GM23248 (cell line): Measurements from ENCODE around the gene ATE1. TPM values are rescaled to one million over a fixed set of nuclear protein-coding genes. Genes with fewer than 3 reads are reported as not detected.

Source experiments
- DNase-seq: peaks from one replicate; pipeline ENCODE4 v3.0.0-alpha.2; 2015
- H2AFZ ChIP-seq: fragments of 200-600 bp; sonication (generic); 2 replicates; pipeline ENCODE4 v1.6.1; 2016; ENCODE audit warnings: antibody characterized with exemption
- H3F3A ChIP-seq: fragments of 200-600 bp; sonication (generic); 2 replicates; pipeline ENCODE4 v1.6.1; 2016; ENCODE audit warnings: mild to moderate bottlenecking, antibody characterized with exemption, mixed run types; ENCODE audit not compliant: insufficient read depth
- H3K27ac ChIP-seq: fragments of 200-600 bp; sonication (generic); 2 replicates; pipeline ENCODE4 v1.5.1; 2016; ENCODE audit warnings: mild to moderate bottlenecking
- H3K27me3 ChIP-seq: fragments of 200-600 bp; sonication (generic); replicated peaks from 2 replicates; pipeline ENCODE4 v1.6.1; 2016; ENCODE audit warnings: mild to moderate bottlenecking; ENCODE audit not compliant: insufficient read depth
- H3K36me3 ChIP-seq: fragments of 200-600 bp; sonication (generic); 2 replicates; pipeline ENCODE4 v1.6.1; 2016; ENCODE audit warnings: low read depth, mild to moderate bottlenecking
- H3K4me1 ChIP-seq: fragments of 200-600 bp; sonication (generic); 2 replicates; pipeline ENCODE4 v1.6.1; 2016; ENCODE audit warnings: mild to moderate bottlenecking; ENCODE audit not compliant: insufficient read depth
- H3K4me2 ChIP-seq: fragments of 200-600 bp; sonication (generic); one replicate; pipeline ENCODE4 v1.6.1; 2016; ENCODE audit warnings: mild to moderate bottlenecking; ENCODE audit not compliant: unreplicated experiment
- H3K4me3 ChIP-seq: fragments of 200-600 bp; sonication (generic); 2 replicates; pipeline ENCODE4 v1.5.1; 2016; ENCODE audit warnings: mild to moderate bottlenecking
- H3K79me2 ChIP-seq: fragments of 200-600 bp; sonication (generic); 2 replicates; pipeline ENCODE4 v1.6.1; 2016; ENCODE audit warnings: mild to moderate bottlenecking; ENCODE audit not compliant: insufficient read depth
- H3K9ac ChIP-seq: fragments of 200-600 bp; sonication (generic); 2 replicates; pipeline ENCODE4 v1.6.1; 2016; ENCODE audit warnings: mild to moderate bottlenecking
- H3K9me2 ChIP-seq: fragments of 200-600 bp; sonication (generic); 2 replicates; pipeline ENCODE4 v1.6.1; 2016; ENCODE audit warnings: mixed run types, mild to moderate bottlenecking, moderate library complexity; ENCODE audit not compliant: insufficient read depth
- H3K9me3 ChIP-seq: fragments of 200-600 bp; sonication (generic); one replicate; pipeline ENCODE4 v1.6.1; 2017; ENCODE audit warnings: low read depth
- H4K20me1 ChIP-seq: fragments of 200-600 bp; sonication (generic); 2 replicates; pipeline ENCODE4 v1.6.0; 2016; ENCODE audit not compliant: insufficient read depth
- EZH2 ChIP-seq: fragments of 200-600 bp; sonication (generic); IDR thresholded peaks from 2 replicates; pipeline ENCODE4 v1.6.1; 2018; ENCODE audit warnings: antibody characterized with exemption, mild to moderate bottlenecking; ENCODE audit not compliant: insufficient read depth, poor library complexity, severe bottlenecking
- EZH2phosphoT487 ChIP-seq: fragments of 200-600 bp; sonication (generic); IDR thresholded peaks from 2 replicates; pipeline ENCODE4 v1.6.1; 2018; ENCODE audit warnings: antibody characterized with exemption, moderate library complexity, mild to moderate bottlenecking, low read depth; ENCODE audit not compliant: insufficient read depth
- WGBS, 2 experiments: methylation state at CpG; one replicate each; pipeline ENCODE4 v1.1.6; 2015 to 2017; ENCODE audit warnings: low lambda C conversion rate in 2 of 2, low coverage in 1 of 2; ENCODE audit errors: missing lambda C conversion rate in 2 of 2; 5-methylcytosine and 5-hydroxymethylcytosine counted together
- in situ Hi-C: fragments of 300-500 bp; cut with MboI; formaldehyde crosslinking; loops from 2 replicates; pipeline ENCODE4 v1.15.0; 2020
- polyA plus RNA-seq: library from polyadenylated mRNA; unstranded; fragments of >200 nt; fragmentation: Nextera tagmentation; extraction: Ambion mirVana; gene quantifications from 2 replicates; pipeline ENCODE4 v1.2.1, GENCODE V29; 2016
- total RNA-seq: library from RNA; depleted of rRNA; stranded (reverse); fragments of >200 nt; shearing (Covaris generic); gene quantifications from 2 replicates; pipeline ENCODE4 v1.2.3, GENCODE V29; 2014

Gene ATE1
- total and polyA plus RNA-seq, 2 experiments from 2014 or later: 14.8 to 19.1 TPM

DNA sequence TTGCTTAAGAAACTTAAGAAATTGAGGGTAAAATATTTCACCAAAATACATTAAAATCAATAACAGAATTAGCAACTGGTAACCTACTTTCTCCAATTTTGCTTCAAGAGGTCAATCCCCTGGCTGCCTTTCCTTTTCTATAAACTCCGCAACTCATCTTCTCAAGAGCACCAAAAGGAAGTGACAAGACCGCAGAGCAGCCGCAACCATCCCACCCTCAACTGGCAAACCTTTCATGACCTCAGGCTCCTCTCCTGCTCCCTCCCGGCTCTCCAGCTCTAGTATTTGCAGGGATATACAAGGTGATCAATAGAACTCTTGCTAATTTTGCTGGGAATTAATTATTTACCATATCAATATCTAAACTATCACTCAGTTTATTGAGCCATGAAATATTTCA is 88.9 kb downstream of the ATE1 start:
- no peak for DNase-seq
- no peaks in the 10 kb centered on the region for H3K4me1 ChIP-seq
- no peaks in the 10 kb centered on the region for H3K27me3 ChIP-seq
- 98 to 99% methylated on average over 4 of the region's 4 CpGs for WGBS, 2 experiments
- no peaks in the 10 kb centered on the region for H3K79me2 ChIP-seq
- no peaks in the 10 kb centered on the region for H3K9me2 ChIP-seq
- H3K9me3 ChIP-seq: no peaks in the 10 kb centered on the region
- in situ Hi-C loops: no loop called here
- H2AFZ ChIP-seq: no peak overlapping the region
- H3K4me2 ChIP-seq: no peak overlapping the region
- no peaks in the 10 kb centered on the region for H3K36me3 ChIP-seq
- H3K4me3 ChIP-seq: no peak overlapping the region
- H3F3A ChIP-seq: no peaks in the 10 kb centered on the region
- TF ChIP-seq EZH2: no peak
- no peak for TF ChIP-seq EZH2phosphoT487
- no peaks in the 10 kb centered on the region for H4K20me1 ChIP-seq
- no peak overlapping the region for H3K9ac ChIP-seq
- no peak overlapping the region for H3K27ac ChIP-seq

DNA sequence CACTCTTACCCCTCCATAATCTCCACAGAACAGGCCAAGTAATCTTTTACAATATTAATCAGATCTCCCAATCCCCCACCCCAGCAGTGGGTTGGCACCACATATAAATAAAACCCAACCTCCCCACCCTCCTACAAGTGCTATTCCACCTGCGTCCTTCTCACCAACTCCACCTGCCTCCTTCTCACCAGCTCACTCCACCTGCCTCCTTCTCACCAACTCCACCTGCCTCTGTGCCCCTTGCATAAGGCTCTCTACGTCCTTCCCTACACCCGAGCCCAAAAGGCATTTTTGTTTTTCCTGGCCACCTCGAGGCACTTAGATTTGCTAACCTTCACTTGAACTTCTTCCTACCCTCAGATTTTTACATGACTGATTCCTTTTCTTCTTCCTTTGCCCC is 89.7 kb downstream of the ATE1 start:
- H3K4me3 ChIP-seq: no peak overlapping the region
- H3K4me2 ChIP-seq: no peak overlapping the region
- no peaks in the 10 kb centered on the region for H3K9me3 ChIP-seq
- no peak overlapping the region for H2AFZ ChIP-seq
- no peak overlapping the region for H3K9ac ChIP-seq
- H3F3A ChIP-seq: no peaks in the 10 kb centered on the region
- H3K36me3 ChIP-seq: no peaks in the 10 kb centered on the region
- in situ Hi-C loops: no loop called here
- H3K27ac ChIP-seq: no peak overlapping the region
- H3K9me2 ChIP-seq: no peaks in the 10 kb centered on the region
- 72 to 73% methylated on average over 4 of the region's 4 CpGs for WGBS, 2 experiments
- no peaks in the 10 kb centered on the region for H3K27me3 ChIP-seq
- no peaks in the 10 kb centered on the region for H3K4me1 ChIP-seq
- no peaks in the 10 kb centered on the region for H3K79me2 ChIP-seq
- TF ChIP-seq EZH2phosphoT487: no peak
- no peaks in the 10 kb centered on the region for H4K20me1 ChIP-seq
- DNase-seq: no peak

DNA sequence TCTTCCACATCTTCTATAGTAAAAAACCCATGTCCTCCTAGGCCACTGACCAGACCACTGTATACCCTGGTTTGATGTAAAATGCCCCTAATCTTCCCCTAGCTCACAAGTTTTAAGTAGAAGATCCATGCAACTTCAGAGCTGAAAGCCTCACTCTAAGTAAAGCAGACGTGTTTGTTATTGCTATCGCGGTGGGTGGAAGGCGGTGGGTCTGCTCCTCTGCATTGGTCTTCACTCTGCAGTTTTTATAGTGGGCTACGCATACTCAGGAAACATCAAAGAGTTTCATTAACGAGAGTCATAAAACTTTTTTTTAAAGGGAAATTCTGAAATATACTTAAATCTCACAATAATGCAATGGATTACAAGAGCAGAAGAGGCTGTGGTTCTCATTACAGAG is 91.7 kb downstream of the ATE1 start:
- Histone ChIP-seq H3K79me2 (no peaks in the 10 kb centered on the region), H3K9ac (no peak overlapping the region), H3K4me3 (no peak overlapping the region), H3K9me2 (no peaks in the 10 kb centered on the region), H3K27me3 (no peaks in the 10 kb centered on the region), H3K4me2 (no peak overlapping the region), H3K9me3 (no peaks in the 10 kb centered on the region), H3K36me3 (no peaks in the 10 kb centered on the region), H3F3A (no peaks in the 10 kb centered on the region), H2AFZ (no peak overlapping the region), H3K27ac (no peak overlapping the region), H4K20me1 (no peaks in the 10 kb centered on the region), H3K4me1 (no peaks in the 10 kb centered on the region)
- DNase-seq: no peak
- TF ChIP-seq EZH2phosphoT487 (no peak), EZH2 (no peak)
- WGBS, 2 experiments: 90% methylated on average over 6 of the region's 6 CpGs
- in situ Hi-C loops: no loop called here

DNA sequence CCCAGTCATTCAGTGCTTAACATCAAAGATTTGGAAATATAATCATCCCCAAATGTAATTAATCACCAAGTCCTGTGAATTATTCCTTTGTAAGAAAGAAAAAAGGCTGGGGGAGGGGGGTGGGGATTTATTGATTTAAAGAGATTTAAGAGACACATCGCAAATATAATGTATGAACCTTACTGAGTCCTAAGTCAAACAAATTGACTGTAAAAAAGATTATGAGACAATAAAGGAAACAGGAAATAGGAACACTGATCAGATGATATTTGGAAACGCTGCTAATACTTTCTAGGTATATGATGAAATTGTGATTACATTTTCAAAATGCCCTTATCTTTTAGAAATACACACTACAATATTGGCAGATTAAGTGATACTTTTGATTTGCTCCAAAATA is 92.5 kb downstream of the ATE1 start:
- Histone ChIP-seq H2AFZ (no peak overlapping the region), H3K27ac (no peak overlapping the region), H3K9me3 (no peaks in the 10 kb centered on the region), H3K36me3 (no peaks in the 10 kb centered on the region), H4K20me1 (no peaks in the 10 kb centered on the region), H3K9ac (no peak overlapping the region), H3K4me3 (no peak overlapping the region), H3K79me2 (no peaks in the 10 kb centered on the region), H3K4me1 (no peaks in the 10 kb centered on the region), H3K4me2 (no peak overlapping the region), H3K27me3 (no peaks in the 10 kb centered on the region), H3F3A (no peaks in the 10 kb centered on the region), H3K9me2 (no peaks in the 10 kb centered on the region)
- TF ChIP-seq EZH2phosphoT487 (no peak), EZH2 (no peak)
- WGBS, 2 experiments: 97 to 98% methylated on average over 2 of the region's 2 CpGs
- in situ Hi-C loops: no loop called here
- DNase-seq: no peak

DNA sequence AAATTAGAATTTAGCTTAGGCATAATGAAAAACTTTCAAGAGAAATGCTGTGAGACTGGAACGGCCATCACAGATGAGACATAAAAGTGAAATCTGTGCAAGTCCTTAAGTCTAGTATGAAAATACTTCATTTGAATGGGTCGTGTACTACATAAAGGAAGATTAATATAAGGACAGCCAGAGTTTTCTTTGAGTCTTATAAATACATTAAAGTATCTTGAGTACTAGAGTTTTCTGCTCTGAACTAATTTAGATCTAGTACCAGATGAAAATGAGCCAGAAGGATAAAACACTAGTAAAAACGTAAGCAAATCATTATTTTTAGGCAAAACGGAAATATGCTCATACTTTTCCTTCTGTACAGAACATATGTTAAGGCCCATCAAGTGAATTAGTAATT is 93.1 kb downstream of the ATE1 start:
- Histone ChIP-seq H3K27me3 (no peaks in the 10 kb centered on the region), H3K36me3 (no peaks in the 10 kb centered on the region), H3K4me1 (no peaks in the 10 kb centered on the region), H2AFZ (no peak overlapping the region), H3K9ac (no peak overlapping the region), H3K4me2 (no peak overlapping the region), H3K79me2 (no peaks in the 10 kb centered on the region), H3F3A (no peaks in the 10 kb centered on the region), H3K27ac (no peak overlapping the region), H3K9me2 (no peaks in the 10 kb centered on the region), H4K20me1 (no peaks in the 10 kb centered on the region), H3K4me3 (no peak overlapping the region), H3K9me3 (no peaks in the 10 kb centered on the region)
- DNase-seq: no peak
- in situ Hi-C loops: no loop called here
- WGBS, 2 experiments: 74 to 76% methylated on average over 4 of the region's 4 CpGs
- TF ChIP-seq EZH2phosphoT487: no peak
- TF ChIP-seq EZH2: no peak
